K562 (cell line): ENCODE data around the gene ETV7. TPM values are rescaled to one million over a fixed set of nuclear protein-coding genes. Genes with fewer than 3 reads are reported as not detected.

Experiments used
- CXXC5 ChIP-seq: fragments of 250-450 bp; sonication (Bioruptor Pico); IDR thresholded peaks from 2 replicates; pipeline ENCODE4 v1.8.0; 2022; ENCODE audit warnings: inconsistent platforms, mild to moderate bottlenecking, moderate library complexity
- DIDO1 ChIP-seq: fragments of 450-650 bp; IDR thresholded peaks from 2 replicates; pipeline ENCODE4 v1.6.1; 2016; ENCODE audit warnings: low read depth, missing biosample characterization, missing genetic modification characterization
- E2F6 ChIP-seq, 2 experiments: IDR thresholded peaks; 2 replicates each; pipeline ENCODE4 v1.6.1; 2011; ENCODE audit warnings: borderline replicate concordance in 1 of 2, control low read depth in 1 of 2, low read depth in 1 of 2, low read length in 1 of 2, mild to moderate bottlenecking in 1 of 2, mixed read lengths in 1 of 2, moderate library complexity in 1 of 2; ENCODE audit not compliant: insufficient read depth in 1 of 2, insufficient read length in 1 of 2, poor library complexity in 1 of 2, severe bottlenecking in 1 of 2; ENCODE audit errors: extremely low read depth in 1 of 2
- ELF2 ChIP-seq: fragments of 250-450 bp; sonication (Bioruptor Pico); IDR thresholded peaks from 2 replicates; pipeline ENCODE4 v1.5.0; 2021; ENCODE audit warnings: mild to moderate bottlenecking
- HDAC2 ChIP-seq: fragments of 450-650 bp; IDR thresholded peaks from 2 replicates; pipeline ENCODE4 v1.6.1; 2016; ENCODE audit warnings: mild to moderate bottlenecking
- JUNB ChIP-seq: fragments of 450-650 bp; formaldehyde crosslinking; conservative IDR thresholded peaks from 2 replicates; pipeline ENCODE4 v1.4.0; 2020; ENCODE audit warnings: mild to moderate bottlenecking
- MAZ ChIP-seq, 2 experiments: fragments of 450-650 bp in 1 of 2; sonication (generic) in 1 of 2; formaldehyde crosslinking; IDR thresholded peaks in 1 of 2; conservative IDR thresholded peaks in 1 of 2; 2 replicates each; pipeline versions ENCODE4 v1.4.0 to v1.5.0; 2020; ENCODE audit warnings: mild to moderate bottlenecking in 1 of 2, missing genetic modification reagents in 1 of 2
- MLLT1 ChIP-seq, 2 experiments: fragments of 450-650 bp; IDR thresholded peaks; 2 replicates each; pipeline ENCODE4 v1.6.1; 2016
- NBN ChIP-seq: fragments of 450-650 bp; IDR thresholded peaks from 2 replicates; pipeline ENCODE4 v1.6.1; 2016; ENCODE audit warnings: low read depth, mild to moderate bottlenecking
- NCOA1 ChIP-seq: fragments of 450-650 bp; IDR thresholded peaks from 2 replicates; pipeline ENCODE4 v1.6.1; 2016; ENCODE audit warnings: low read depth
- NR1H2 ChIP-seq: sonication (generic); formaldehyde crosslinking; IDR thresholded peaks from 2 replicates; pipeline ENCODE4 v1.4.0; 2020; ENCODE audit warnings: mild to moderate bottlenecking, missing genetic modification reagents
- PKNOX1 ChIP-seq: fragments of 450-650 bp; IDR thresholded peaks from 2 replicates; pipeline ENCODE4 v1.6.1; 2016
- SAFB2 ChIP-seq: fragments of 200-400 bp; formaldehyde crosslinking; IDR thresholded peaks from 2 replicates; pipeline ENCODE4 v1.6.1; 2018; ENCODE audit warnings: borderline replicate concordance, low read length, low read depth, moderate library complexity; ENCODE audit not compliant: severe bottlenecking
- SIN3A ChIP-seq, 2 experiments: fragments of 150-350 bp in 1 of 2; IDR thresholded peaks; 2 replicates each; pipeline ENCODE4 v1.6.1; 2011 to 2016; ENCODE audit warnings: borderline replicate concordance in 2 of 2, low read depth in 2 of 2, low read length in 2 of 2, mild to moderate bottlenecking in 2 of 2, moderate library complexity in 2 of 2; ENCODE audit not compliant: control insufficient read depth in 1 of 2
- SMC3 ChIP-seq: conservative IDR thresholded peaks from 2 replicates; pipeline ENCODE4 v1.6.1; 2011; ENCODE audit warnings: low read depth, low read length, improper control_type of control experiment; ENCODE audit not compliant: insufficient read depth
- THRA ChIP-seq: fragments of 450-650 bp; IDR thresholded peaks from 2 replicates; pipeline ENCODE4 v1.6.1; 2017; ENCODE audit warnings: mild to moderate bottlenecking, moderate library complexity
- USF2 ChIP-seq: sonication (generic); formaldehyde crosslinking; IDR thresholded peaks from 2 replicates; pipeline ENCODE4 v1.5.0; 2020; ENCODE audit warnings: missing genetic modification reagents
- XRCC4 ChIP-seq: IDR thresholded peaks from one replicate; pipeline ENCODE4 v1.6.1; 2011; ENCODE audit not compliant: insufficient read depth, insufficient read length; ENCODE audit errors: extremely low read depth
- ZNF253 ChIP-seq: fragments of 250-450 bp; sonication (Bioruptor Pico); conservative IDR thresholded peaks from 2 replicates; pipeline ENCODE4 v1.6.1; 2021; ENCODE audit warnings: mild to moderate bottlenecking
- ZNF589 ChIP-seq: fragments of 200-800 bp; sonication (Bioruptor generic); IDR thresholded peaks from 2 replicates; pipeline ENCODE4 v1.6.1; 2016; ENCODE audit warnings: low read depth, missing genetic modification characterization, missing compliant biosample characterization
- ZSCAN32 ChIP-seq: fragments of 450-650 bp; formaldehyde crosslinking; IDR thresholded peaks from 2 replicates; pipeline ENCODE4 v1.4.0; 2020; ENCODE audit warnings: mild to moderate bottlenecking, moderate library complexity
- polyA plus RNA-seq, 8 experiments: library from polyadenylated mRNA; depleted of rRNA in 4 of 8; stranded (reverse) in 5 of 8; unstranded in 3 of 8; fragments of >200 nt; fragmentation: Nextera tagmentation in 2 of 8; fragmentation: Illumina TruSeq in 1 of 8; extraction: Ambion mirVana in 2 of 8; extraction: Trizol in 1 of 8; gene quantifications; 2 replicates each; pipeline versions ENCODE4 v1.2.1 to v1.2.3, GENCODE V29; 2011 to 2014; ENCODE audit warnings: inconsistent platforms in 1 of 8, missing spikeins in 1 of 8
- total RNA-seq, 7 experiments: library from RNA; depleted of rRNA in 6 of 7; stranded (reverse); fragments of >200 nt in 6 of 7; fragmentation: Illumina TruSeq in 2 of 7; extraction: Trizol in 2 of 7; gene quantifications; 2 replicates each; pipeline versions ENCODE4 v1.2.1 to v1.2.3, GENCODE V29; 2011 to 2021; ENCODE audit warnings: low replicate concordance in 1 of 7

Gene ETV7
- total and polyA plus RNA-seq, 9 of the 15 experiments (the other 6 are each of a cell fraction or from before 2014, with no cell fraction given): 0.07 to 0.22 (median 0.14) TPM; not detected in 3

GRCh38 chr6:36423101-36423824, 35.8 kb upstream of the ETV7 start (continued):
- TF ChIP-seq DIDO1 (tag) (0 out of 2 replicates have a peak, but pooled peaks have one; percentile 10), SIN3A (IDR thresholded peaks at IDR 0.05; ENCODE audit: borderline replicate concordance in 2 of 2, control insufficient read depth in 1 of 2, low read depth in 2 of 2, low read length in 2 of 2) (0 out of 4 replicates have a peak, but pooled peaks of 1 of the 2 experiments have one; percentile 43), ZSCAN32 (CRISPR knock-in tag) (no peak), NR1H2 (no peak), XRCC4 (no peak), NCOA1 (no peak), HDAC2 (no peak), THRA (no peak), E2F6 (IDR thresholded peaks at IDR 0.05; ENCODE audit: borderline replicate concordance in 1 of 2, extremely low read depth in 1 of 2, insufficient read depth in 1 of 2, insufficient read length in 1 of 2, low read depth in 1 of 2, low read length in 1 of 2, poor library complexity in 1 of 2, severe bottlenecking in 1 of 2) (peak; percentile 95 to 99), NBN (peak; percentile 79; the same call in 1 of the 2 replicates), ZNF589 (CRISPR knock-in tag) (peak; percentile 74; the same call in 1 of the 2 replicates), ZNF253 (CRISPR knock-in tag) (no peak), SMC3 (peak; percentile 93), JUNB (no peak), USF2 (CRISPR knock-in tag) (peak; percentile 100), MLLT1 (IDR thresholded peaks at IDR 0.05) (peak in 1 of 2 experiments; percentile 40; a peak in 1 of 4 replicates), SAFB2 (no peak), MAZ (CRISPR knock-in tag; conservative IDR thresholded peaks at IDR 0.05 in 1 of 2, IDR thresholded peaks at IDR 0.05 in 1 of 2) (peak; percentile 84 to 90), ELF2 (CRISPR knock-in tag) (no peak), CXXC5 (peak; percentile 95), PKNOX1 (no peak; the same call in 1 of the 2 replicates)
